Measurements from ENCODE around the gene GRB10. TPM values are rescaled to one million over a fixed set of nuclear protein-coding genes. Genes with fewer than 3 reads are reported as not detected.

Gene GRB10
- total and polyA plus RNA-seq, 5 experiments from 2014 or later = 0.47 to 2.9 (median 1.0) TPM

DNA sequence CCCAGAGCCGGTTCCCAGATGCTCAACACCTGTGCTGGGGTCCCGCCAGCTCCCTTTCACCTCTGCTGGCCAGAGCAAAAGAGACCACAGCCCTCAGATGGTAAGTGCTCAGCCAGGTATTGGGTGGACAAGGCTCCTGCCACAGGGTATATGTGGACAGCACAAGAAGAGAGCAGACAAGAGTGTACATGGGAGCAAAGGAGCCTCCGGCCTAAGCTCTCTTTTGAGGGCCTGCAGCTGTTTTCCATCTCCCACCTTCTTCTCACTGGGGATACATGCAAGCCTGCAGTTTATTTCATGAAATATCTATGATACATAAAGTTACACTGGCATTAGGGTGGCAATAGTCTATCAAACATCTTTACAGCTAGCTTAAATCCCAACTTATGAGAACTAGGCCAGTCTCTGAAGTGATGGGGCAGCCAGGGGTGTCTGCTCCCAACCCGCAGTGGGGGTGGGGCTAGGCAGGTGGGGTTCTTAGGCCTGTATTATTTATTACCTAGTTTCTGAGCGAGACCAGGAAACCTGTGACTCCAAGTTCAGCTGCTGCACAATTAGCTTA is 167.1 kb downstream of the GRB10 start:
- no peak for ATAC-seq
- POLR2A ChIA-PET = interaction anchor here (0.6 kb wide), 1 partner anchor 157 kb away, joined by 4 read pairs; no protein-coding TSS in a partner anchor
- Mint-ChIP-seq H3K27me3 (peaks cover 0 to 3% (median 0%) of the 10 kb centered on the region in 5 donors), H3K9me3 (no peaks in the 10 kb centered on the region), H3K36me3 (no peaks in the 10 kb centered on the region), H3K4me3 (no peak overlapping the region), H3K4me1 (peaks cover 10 to 21% (median 16%) of the 10 kb centered on the region in 4 donors), H3K27ac (peak overlapping the region in 2 of 10 donors; percentile 5 to 63)
- DNase-seq = no peak

DNA sequence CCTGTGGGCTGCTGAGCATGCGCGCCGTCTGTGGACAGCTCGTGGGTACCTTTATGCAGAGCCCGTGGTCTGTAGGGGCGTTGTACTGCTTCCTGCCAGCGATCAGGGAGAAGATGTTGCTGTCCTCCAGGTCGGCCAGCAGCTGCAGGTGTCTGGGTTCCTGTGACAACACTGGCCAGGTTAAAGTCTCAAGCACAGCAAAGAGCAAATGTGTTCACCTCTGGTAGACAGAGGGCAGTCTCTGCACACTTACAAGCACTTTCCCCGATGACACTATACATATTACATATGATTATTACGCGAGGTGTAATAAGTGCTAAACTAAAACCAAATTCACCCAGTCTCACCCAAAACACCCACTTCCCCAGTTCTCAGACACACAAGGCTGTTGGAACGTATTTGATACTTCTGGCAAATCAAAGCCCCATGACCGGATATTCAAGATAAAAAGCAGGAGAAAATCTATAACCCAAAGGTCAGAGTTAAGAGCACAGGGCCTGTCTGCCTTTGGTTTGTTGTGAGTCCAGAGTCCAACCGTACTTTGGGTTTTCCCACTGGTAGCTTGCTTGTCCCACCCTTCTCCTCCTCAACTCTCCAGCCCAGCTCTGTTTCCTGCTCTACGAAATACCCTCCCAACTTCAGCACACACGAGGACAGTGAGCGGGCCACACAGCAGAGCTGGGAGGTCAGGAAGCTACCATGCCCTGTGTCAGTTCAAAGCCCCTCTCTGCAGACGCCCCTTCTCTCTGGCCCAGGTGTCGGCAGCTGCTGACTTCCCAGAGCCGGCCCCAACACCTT is 167.8 kb downstream of the GRB10 start:
- DNase-seq (peak in 3 of 10 donors; percentile 12 to 23 (median 18)), ATAC-seq (no peak)
- Mint-ChIP-seq H3K9me3 (peaks cover 0 to 4% (median 0%) of the 10 kb centered on the region in 9 donors), H3K27ac (peak overlapping the region in 6 of 10 donors; percentile 19 to 63 (median 32)), H3K27me3 (peaks cover 0 to 3% (median 0%) of the 10 kb centered on the region in 5 donors), H3K4me1 (peaks cover 13 to 28% (median 23%) of the 10 kb centered on the region in 4 donors), H3K36me3 (no peaks in the 10 kb centered on the region), H3K4me3 (no peak overlapping the region)
- POLR2A ChIA-PET = no interaction called here

DNA sequence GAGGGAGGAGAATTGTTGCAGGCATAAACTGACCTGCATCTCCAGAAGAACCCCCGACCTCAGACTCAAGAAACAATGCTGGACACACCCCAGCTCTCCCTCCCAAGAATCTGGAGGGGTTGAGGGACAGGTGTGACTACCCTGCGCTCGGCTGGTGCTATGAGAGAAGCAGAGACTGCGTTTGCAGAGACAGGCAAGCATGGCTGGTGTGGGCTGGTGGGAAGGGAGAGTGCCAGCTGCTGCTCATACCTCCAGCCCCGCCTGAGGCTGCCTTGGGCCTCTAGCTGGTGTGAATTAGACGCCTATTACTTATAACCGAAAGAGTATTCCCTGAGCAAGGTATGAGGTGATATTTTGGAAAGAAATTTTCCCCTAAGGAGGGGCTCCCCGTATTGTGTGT is 169.2 kb downstream of the GRB10 start:
- H3K27ac Mint-ChIP-seq = peak overlapping the region in 2 of 10 donors; percentile 52 to 53
- POLR2A ChIA-PET = no interaction called here
- H3K36me3 Mint-ChIP-seq = no peaks in the 10 kb centered on the region
- peaks cover 0 to 6% (median 0%) of the 10 kb centered on the region in 9 donors for H3K9me3 Mint-ChIP-seq
- peaks cover 19 to 38% (median 29%) of the 10 kb centered on the region in 4 donors for H3K4me1 Mint-ChIP-seq
- no peaks in the 10 kb centered on the region for H3K27me3 Mint-ChIP-seq
- ATAC-seq = no peak
- H3K4me3 Mint-ChIP-seq = no peak overlapping the region
- no peak for DNase-seq

DNA sequence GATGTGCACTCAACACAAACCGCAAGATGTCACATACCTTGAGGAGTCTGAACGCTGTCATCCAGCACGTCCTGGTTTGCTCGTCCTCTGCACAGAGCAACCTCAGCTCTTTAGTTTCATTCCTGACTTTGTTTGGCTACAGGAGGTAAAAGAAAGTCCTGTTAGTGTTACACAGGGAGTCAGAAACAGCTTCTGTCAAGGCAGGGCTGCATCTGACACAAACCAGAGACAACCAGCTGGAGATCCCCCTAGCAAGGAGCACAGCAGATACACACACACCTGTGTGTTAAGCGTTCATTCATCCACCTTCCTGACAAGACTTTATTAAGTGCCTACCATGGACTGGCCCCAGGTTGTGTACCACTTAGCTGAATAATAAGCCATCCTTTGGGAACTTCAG is 170.0 kb downstream of the GRB10 start:
- no peak overlapping the region for H3K4me3 Mint-ChIP-seq
- POLR2A ChIA-PET = no interaction called here
- H3K36me3 Mint-ChIP-seq = peaks cover 0 to 3% (median 2%) of the 10 kb centered on the region in 3 donors
- DNase-seq (no peak), ATAC-seq (no peak)
- H3K27ac Mint-ChIP-seq = peak overlapping the region in 3 of 10 donors; percentile 38 to 53 (median 41)
- H3K27me3 Mint-ChIP-seq = no peaks in the 10 kb centered on the region
- peaks cover 0 to 14% (median 7%) of the 10 kb centered on the region in 9 donors for H3K9me3 Mint-ChIP-seq
- H3K4me1 Mint-ChIP-seq = peaks cover 22 to 46% (median 37%) of the 10 kb centered on the region in 4 donors

DNA sequence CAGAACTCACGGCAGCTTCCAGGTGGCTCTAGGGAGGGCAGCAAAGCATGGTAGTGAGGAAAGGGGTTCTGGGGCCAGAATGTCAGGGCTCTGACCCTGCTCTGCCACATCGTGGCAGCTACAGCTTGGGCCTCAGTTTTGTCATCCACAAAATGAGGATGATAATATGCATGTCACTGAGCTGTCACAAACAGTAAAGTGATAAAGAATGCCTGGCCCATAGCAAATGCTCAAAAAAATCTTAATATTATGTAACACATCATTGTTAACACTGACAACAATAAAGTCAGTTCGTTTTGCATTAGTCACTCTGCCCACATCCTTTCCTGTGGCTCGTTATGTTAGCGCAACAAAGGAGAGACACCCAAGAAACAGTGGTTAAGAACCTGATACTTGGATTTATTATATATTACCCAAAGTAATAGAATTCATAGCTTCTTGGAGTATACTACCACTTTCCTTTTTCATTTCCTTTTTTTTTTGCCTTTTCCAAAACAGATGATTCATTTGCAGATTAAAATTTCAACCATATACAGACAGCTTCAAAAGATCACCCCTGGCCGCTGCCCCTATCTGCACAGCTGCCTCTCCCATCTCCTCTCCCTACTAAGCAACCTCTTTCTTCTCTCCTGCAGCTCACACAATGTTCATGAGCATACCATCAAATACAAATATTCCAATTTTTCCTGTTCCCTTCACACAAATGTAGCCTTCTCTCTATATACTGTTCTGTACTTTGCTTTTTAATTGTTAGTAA is 172.0 kb downstream of the GRB10 start:
- POLR2A ChIA-PET = interaction anchor here (1.4 kb wide), 1 partner anchor 11 kb away, joined by 3 read pairs; no protein-coding TSS in a partner anchor

DNA sequence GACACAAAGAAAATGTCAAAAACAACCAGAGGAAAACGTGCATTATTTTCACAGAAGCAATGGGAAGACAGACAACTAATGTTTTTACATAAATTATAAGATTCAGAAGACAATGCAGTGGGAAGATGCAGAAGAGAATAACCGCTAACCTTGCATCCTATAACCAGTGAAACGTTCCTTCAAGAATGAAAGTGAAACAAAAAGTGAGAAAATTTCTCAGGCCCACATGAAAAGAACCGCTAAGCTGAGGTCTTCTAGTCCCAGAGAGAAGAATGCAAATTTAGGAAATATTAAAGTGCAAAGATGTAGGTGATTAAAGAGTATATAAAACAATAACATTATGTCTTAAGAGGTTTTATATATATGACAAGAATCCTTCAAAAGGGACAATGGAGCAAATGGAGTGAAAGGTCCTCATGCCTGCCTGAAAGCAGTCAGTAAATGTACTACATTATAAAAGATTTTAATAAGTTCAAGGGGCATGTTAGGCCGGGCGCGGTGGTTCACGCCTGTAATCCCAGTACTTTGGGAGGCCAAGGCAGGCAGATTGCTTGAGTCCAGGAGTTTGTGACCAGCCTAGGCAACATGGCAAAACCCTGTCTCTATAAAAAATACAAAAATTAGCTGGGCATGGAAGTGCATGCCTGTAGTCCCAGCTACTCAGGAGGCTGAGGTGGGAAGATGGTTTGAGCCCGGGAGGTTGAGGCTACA is 174.3 kb downstream of the GRB10 start:
- peak; percentile 30 to 50 for ATAC-seq
- H3K36me3 Mint-ChIP-seq = peaks cover 0 to 5% (median 3%) of the 10 kb centered on the region in 3 donors
- peak overlapping the region in 9 of 10 donors; percentile 20 to 91 (median 62) for H3K27ac Mint-ChIP-seq
- POLR2A ChIA-PET = interaction anchor here (1.2 kb wide), 1 partner anchor 53 kb away, joined by 3 read pairs; no protein-coding TSS in a partner anchor
- H3K4me3 Mint-ChIP-seq = peak overlapping the region in 4 of 10 donors; percentile 9 to 33 (median 18)
- H3K27me3 Mint-ChIP-seq = no peaks in the 10 kb centered on the region
- DNase-seq = peak in 4 of 10 donors; percentile 18 to 56 (median 34)
- peaks cover 22 to 44% (median 34%) of the 10 kb centered on the region in 4 donors for H3K4me1 Mint-ChIP-seq
- peaks cover 0 to 14% (median 7%) of the 10 kb centered on the region in 9 donors for H3K9me3 Mint-ChIP-seq

More for the DNA sequence above, 172.0 kb downstream of the GRB10 start:
- H3K36me3 Mint-ChIP-seq = peaks cover 0 to 5% (median 3%) of the 10 kb centered on the region in 3 donors
- no peaks in the 10 kb centered on the region for H3K27me3 Mint-ChIP-seq
- H3K4me3 Mint-ChIP-seq = peak overlapping the region in 9 of 10 donors; percentile 1 to 73 (median 52)
- peak overlapping the region; percentile 0 to 90 (median 74) for H3K27ac Mint-ChIP-seq
- peaks cover 24 to 49% (median 40%) of the 10 kb centered on the region in 4 donors for H3K4me1 Mint-ChIP-seq
- DNase-seq (peak in 8 of 10 donors; percentile 7 to 77 (median 50)), ATAC-seq (peak; percentile 90 to 94)
- peaks cover 0 to 14% (median 7%) of the 10 kb centered on the region in 9 donors for H3K9me3 Mint-ChIP-seq

DNA sequence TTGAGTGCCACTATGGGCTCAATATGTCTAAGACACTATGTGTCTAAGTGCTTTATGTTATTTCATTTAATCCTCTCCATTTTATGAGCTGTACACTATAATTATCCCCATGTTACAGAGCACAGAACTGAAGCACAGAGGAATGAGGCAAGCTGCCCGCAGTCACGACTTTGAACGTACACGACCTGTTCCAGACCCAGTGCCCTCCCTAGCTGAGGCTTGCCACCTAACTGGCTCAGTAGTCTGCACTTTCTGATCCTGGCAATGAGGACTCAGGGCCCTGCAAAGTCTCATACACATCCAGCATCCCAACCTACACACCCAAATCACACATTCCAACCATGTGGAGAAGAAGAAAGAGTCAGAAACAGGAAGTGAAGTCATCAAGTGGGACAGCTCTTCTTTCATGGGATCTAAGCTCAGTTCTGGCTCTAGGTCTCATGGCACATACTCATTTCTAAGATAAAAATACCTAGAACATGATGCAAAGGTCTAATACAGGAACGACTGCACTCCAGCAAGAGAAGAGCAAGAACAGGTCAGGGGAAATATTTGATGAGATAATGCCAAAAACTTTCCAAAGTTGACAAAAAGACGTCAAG is 175.1 kb downstream of the GRB10 start:
- Mint-ChIP-seq H3K27me3 (no peaks in the 10 kb centered on the region), H3K9me3 (peaks cover 0 to 14% (median 7%) of the 10 kb centered on the region in 9 donors), H3K4me3 (peak overlapping the region in 1 of 10 donors; percentile 9), H3K4me1 (peaks cover 22 to 44% (median 34%) of the 10 kb centered on the region in 4 donors), H3K36me3 (peaks cover 0 to 5% (median 3%) of the 10 kb centered on the region in 3 donors), H3K27ac (peak overlapping the region in 6 of 10 donors; percentile 55 to 87 (median 70))
- DNase-seq = no peak
- POLR2A ChIA-PET = interaction anchor here (1.2 kb wide), 1 partner anchor 53 kb away, joined by 3 read pairs; no protein-coding TSS in a partner anchor
- no peak for ATAC-seq

DNA sequence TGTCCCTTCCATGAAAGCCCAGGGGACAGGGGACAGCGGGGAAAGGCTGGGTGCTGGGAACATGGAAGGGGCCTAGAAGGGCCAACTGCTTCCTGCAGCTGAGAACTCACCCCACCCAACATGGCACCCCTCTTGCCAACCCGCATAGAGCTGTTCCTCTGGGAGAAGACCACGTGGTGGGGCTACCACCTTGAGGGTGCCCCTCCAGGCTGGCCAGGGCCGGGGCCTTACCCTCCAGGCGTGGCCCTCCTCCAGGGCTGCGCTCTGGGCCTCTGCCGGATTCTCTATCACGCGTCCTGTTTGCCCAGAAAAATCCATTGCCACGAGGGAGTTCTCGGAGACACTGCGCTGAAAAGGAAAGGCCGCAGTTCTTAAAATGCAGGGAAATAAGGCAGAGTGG is 177.6 kb downstream of the GRB10 start:
- POLR2A ChIA-PET = no interaction called here
- no peaks in the 10 kb centered on the region for H3K27me3 Mint-ChIP-seq

DNA sequence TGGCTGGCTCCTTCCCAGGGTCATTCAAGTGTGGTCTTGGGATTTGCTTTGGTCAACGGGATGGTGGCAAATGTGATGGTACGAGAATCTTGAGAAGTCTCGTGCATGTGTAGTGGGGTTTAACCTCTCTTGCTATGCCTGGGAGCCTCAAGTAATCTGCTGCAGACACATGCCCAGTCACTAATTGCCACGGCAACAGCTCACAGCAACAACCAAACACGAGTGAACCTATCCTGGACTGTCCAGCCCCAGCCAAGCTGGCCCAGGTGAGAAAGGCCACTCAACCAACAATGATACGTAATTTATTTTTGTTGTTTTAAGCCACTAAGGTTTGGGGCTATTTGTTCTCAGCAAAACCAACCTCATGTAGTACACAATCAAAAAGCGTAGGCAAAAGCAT is 179.4 kb downstream of the GRB10 start:
- Mint-ChIP-seq H3K36me3 (peaks cover 2 to 5% (median 3%) of the 10 kb centered on the region in 3 donors), H3K4me3 (no peak overlapping the region), H3K27ac (no peak overlapping the region), H3K9me3 (peaks cover 0 to 9% (median 6%) of the 10 kb centered on the region in 9 donors), H3K4me1 (peaks cover 5 to 9% (median 9%) of the 10 kb centered on the region in 4 donors), H3K27me3 (no peaks in the 10 kb centered on the region)
- POLR2A ChIA-PET = no interaction called here
- DNase-seq (no peak), ATAC-seq (no peak)

More for the DNA sequence above, 177.6 kb downstream of the GRB10 start:
- Mint-ChIP-seq H3K27ac (no peak overlapping the region), H3K36me3 (peaks cover 2 to 5% (median 3%) of the 10 kb centered on the region in 3 donors), H3K4me1 (peaks cover 12 to 22% (median 19%) of the 10 kb centered on the region in 4 donors), H3K9me3 (peaks cover 0 to 11% (median 7%) of the 10 kb centered on the region in 9 donors), H3K4me3 (no peak overlapping the region)
- ATAC-seq (no peak), DNase-seq (no peak)

DNA sequence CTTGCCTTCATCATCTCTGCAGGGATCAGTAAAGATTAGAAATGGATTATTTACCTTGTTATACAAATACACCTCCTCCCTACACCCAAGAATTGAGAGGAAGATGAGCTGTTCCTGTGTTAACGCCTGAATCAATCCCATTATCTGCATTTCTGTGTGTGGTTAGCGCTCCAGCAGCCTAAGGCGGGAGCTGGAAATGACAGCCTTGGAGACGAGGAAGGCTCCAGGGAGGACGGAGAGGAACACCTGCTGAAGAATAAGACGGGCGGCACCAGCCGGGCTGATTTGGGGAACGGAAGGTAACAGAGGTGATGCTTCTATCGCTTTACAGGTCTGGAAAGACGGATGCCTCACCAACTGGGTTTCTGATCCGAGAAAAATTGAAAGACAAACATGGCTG is 183.3 kb downstream of the GRB10 start:
- Mint-ChIP-seq H3K4me1 (peaks cover 0 to 3% (median 0%) of the 10 kb centered on the region in 4 donors), H3K4me3 (no peak overlapping the region), H3K36me3 (peaks cover 0 to 2% (median 0%) of the 10 kb centered on the region in 3 donors), H3K27me3 (no peaks in the 10 kb centered on the region), H3K9me3 (no peaks in the 10 kb centered on the region), H3K27ac (no peak overlapping the region)
- ATAC-seq (no peak), DNase-seq (no peak)
- POLR2A ChIA-PET = no interaction called here

All from naive thymus-derived CD8-positive, alpha-beta T cell (primary cell).